Bone marrow (tissue), 2 donors: ENCODE measurements around the gene TMEM178B.

Source experiments
- DNase-seq, 2 donors: peaks; one replicate each; lab custom pipeline; 2025; lab: John Stamatoyannopoulos, UW

The TMEM178B gene

GRCh38 chr7:141433698-141434097, 359.8 kb downstream of the TMEM178B start:
- DNase-seq = no peak

GRCh38 chr7:141436139-141436538, 362.3 kb downstream of the TMEM178B start:
- no peak for DNase-seq

GRCh38 chr7:141436575-141437075, 362.8 kb downstream of the TMEM178B start:
- DNase-seq = no peak

GRCh38 chr7:141439164-141439563, 365.3 kb downstream of the TMEM178B start:
- no peak for DNase-seq

- DNase-seq = no peak
These were observed 365.9 kb downstream of the TMEM178B start for GRCh38 chr7:141439776-141440175.

- no peak for DNase-seq
These were observed 368.2 kb downstream of the TMEM178B start for GRCh38 chr7:141441837-141442627.

GRCh38 chr7:141442781-141443180, 368.9 kb downstream of the TMEM178B start:
- DNase-seq = no peak

- DNase-seq = no peak
These were observed 371.1 kb downstream of the TMEM178B start for GRCh38 chr7:141444961-141445360.

GRCh38 chr7:141451232-141451631, 377.4 kb downstream of the TMEM178B start:
- DNase-seq = no peak

- no peak for DNase-seq
These were observed 379.0 kb downstream of the TMEM178B start for GRCh38 chr7:141452911-141453310.

- DNase-seq = no peak
These were observed 380.5 kb downstream of the TMEM178B start for GRCh38 chr7:141454338-141454737.

- DNase-seq = no peak
These were observed 381.9 kb downstream of the TMEM178B start for GRCh38 chr7:141455723-141456122.

GRCh38 chr7:141456298-141456697, 382.4 kb downstream of the TMEM178B start:
- DNase-seq = no peak

GRCh38 chr7:141456711-141457110, 382.8 kb downstream of the TMEM178B start:
- no peak for DNase-seq

- no peak for DNase-seq
These were observed 387.2 kb downstream of the TMEM178B start for GRCh38 chr7:141460781-141461715.

GRCh38 chr7:141461924-141462323, 388.1 kb downstream of the TMEM178B start:
- no peak for DNase-seq

- no peak for DNase-seq
These were observed 389.1 kb downstream of the TMEM178B start for GRCh38 chr7:141462958-141463357.

GRCh38 chr7:141463986-141464385, 390.1 kb downstream of the TMEM178B start:
- DNase-seq = no peak

GRCh38 chr7:141464551-141464950, 390.7 kb downstream of the TMEM178B start:
- DNase-seq = no peak

- no peak for DNase-seq
These were observed 392.5 kb downstream of the TMEM178B start for GRCh38 chr7:141466151-141466904.

- no peak for DNase-seq
These were observed 394.5 kb downstream of the TMEM178B start for GRCh38 chr7:141468341-141468740.

- no peak for DNase-seq
These were observed 401.8 kb downstream of the TMEM178B start for GRCh38 chr7:141475679-141476078.
